Erythroblast (primary cell): ENCODE results near the gene DOCK3.

Source experiments
- GATA1 ChIP-seq: IDR thresholded peaks from 2 replicates; pipeline ENCODE4 v1.6.1; 2011; ENCODE audit warnings: low read depth, mild to moderate bottlenecking, control low read depth, low read length, moderate library complexity
- POLR2A ChIP-seq: IDR thresholded peaks from 2 replicates; pipeline ENCODE4 v1.6.1; 2011; ENCODE audit warnings: mild to moderate bottlenecking, low read length

DNA sequence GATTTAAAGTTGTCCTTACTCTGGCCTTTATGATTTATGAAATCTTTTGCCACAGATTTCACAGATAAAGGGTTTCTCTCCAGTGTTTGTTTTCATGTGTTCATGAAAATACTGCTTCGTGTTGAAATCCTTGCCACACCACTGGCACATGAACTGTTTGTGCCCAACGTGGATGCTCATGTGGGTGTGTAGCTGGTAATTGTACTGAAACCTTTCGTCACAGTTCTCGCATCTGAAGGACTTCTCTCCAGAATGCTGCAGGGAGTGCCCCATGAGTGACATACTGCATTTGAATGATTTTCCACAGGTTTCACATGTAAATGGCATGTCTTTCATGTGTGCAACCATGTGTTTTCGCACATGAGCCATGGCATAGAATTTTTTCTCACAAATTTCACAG is 111.9 kb downstream of the DOCK3 start:
- TF ChIP-seq POLR2A (no peak), GATA1 (no peak)
